GOT3 (cell line): Measurements from ENCODE around the gene FTO.

Source experiments
- DNase-seq: peaks from one replicate; lab custom pipeline; 2025; ENCODE audit warnings: mixed read lengths; lab: John Stamatoyannopoulos, UW

The FTO gene

DNA sequence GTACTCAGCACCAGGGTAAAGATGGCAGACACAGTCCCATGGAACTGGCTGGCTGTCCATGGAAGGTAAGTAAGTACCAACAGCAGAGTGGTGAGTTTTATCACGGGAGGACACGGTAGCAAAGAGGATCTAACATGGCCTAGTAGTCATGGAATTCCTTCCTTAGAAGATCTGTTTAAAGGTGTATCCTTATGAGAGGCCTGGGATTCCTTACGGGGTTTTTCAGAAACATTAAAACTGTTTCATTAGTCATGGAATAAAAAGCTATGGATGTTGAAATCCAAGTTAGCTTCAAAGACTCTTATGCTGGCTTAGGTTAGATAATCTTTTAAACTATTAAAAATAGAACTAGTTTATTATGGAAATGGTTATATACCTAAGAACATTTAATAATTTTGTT lies 7.4 kb downstream of the FTO start:
- no peak for DNase-seq

DNA sequence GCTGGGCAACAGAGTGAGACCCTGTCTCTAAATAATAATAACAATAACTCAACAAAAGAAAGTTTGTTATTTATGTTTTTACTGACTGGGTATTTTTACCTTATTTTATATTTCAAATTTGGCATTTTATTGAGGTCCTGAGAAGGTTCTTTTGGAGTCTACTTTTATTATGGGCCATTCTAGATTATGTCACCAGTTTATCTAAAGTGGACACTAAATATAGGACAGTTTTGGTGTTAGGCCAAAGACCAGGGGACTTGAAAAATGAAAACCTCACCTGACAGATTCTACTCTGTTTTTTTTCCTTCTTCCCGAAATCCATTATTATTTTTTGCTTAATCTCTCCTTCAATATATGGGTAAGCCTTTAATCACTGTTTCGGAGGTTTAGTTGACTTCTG lies 8.1 kb downstream of the FTO start:
- DNase-seq: no peak

DNA sequence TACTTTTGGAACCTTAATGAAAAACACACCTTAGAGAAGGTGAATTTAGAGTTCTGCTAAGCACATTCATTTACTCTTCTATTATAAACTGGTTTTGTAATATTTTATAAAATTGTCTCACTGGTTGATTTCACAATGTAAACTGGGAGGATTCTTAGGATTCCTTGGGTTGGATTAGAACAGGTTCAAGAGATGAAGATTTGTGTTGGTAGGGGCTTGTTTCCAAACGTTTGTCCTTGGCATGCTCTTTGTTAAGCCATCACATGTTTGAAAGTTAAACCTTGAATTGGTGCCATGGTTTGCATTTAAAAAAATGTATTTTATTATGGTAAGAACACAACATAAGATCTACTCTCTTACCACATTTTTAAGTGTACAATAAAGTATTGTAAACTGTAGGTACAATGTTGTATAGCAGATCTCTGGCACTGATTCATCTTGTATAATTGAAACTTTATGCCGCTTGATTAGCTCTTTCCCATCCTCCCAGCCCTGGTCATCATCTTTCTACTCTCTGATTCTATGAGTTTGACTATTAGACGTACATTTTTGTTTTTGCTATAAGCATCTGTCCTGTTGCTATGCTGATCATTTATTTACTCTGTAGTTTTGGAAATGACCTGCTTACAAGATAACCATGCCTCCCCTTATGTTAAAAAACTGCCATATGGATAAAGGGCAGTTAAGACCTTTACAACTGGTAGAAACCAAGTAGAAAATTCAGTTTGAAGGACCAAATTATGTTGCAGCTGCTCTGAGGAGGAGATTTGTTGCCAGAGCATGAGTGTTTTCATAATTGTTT lies 9.6 kb downstream of the FTO start:
- no peak for DNase-seq

DNA sequence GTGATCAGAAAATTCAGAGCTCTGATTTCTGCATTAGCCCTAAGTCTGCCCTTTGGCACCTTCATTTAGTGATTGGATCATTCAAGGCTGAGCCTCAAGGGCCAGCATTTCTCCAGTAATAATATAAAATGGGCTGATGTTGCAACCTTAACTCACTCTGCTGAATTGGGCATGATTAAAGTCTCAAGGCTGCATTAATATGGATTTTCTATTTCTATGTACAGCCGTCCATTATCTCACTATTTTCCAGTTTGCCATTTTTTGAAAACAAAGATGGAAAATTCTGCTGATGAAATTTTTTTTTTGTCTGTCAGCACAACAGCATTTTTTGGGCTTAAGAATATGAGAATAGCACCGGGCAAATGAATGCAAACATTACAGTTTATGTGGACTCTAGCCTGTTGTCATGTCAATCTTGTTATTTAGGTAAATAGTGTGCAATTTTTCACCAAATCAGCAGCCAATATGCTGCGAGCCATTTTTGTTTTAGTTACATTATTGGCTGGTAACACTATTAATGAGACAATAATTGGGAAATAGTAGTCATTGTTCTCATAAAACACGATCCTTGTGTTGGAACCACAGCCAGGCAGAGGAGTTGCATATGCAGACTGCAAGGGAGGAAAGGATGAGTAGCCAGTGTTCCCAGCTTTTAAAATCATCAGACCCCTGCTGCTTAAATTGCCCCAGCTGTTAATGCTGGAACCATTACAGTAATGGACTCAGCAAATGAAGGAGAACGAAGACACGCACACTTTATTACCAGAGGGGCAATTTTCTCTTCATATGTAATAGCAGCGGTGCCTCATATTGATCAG lies 10.5 kb downstream of the FTO start:
- DNase-seq: no peak

DNA sequence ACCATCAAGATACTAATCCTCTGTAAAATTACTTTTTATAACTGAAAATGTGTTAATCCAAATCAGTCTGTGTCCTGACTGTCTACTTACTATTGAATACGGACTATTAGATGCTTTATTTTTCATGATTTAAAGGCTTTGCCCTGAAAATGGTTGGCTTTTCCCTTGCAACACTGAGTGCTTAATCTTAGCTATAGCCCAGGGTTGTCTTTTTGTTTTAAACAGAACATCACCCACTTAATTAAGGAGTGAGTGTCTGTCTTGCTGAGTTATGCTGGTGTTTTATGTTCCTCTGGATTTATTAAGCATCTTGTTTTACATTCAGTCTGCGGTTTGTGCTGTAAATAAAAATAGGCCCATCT lies 11.0 kb downstream of the FTO start:
- no peak for DNase-seq

DNA sequence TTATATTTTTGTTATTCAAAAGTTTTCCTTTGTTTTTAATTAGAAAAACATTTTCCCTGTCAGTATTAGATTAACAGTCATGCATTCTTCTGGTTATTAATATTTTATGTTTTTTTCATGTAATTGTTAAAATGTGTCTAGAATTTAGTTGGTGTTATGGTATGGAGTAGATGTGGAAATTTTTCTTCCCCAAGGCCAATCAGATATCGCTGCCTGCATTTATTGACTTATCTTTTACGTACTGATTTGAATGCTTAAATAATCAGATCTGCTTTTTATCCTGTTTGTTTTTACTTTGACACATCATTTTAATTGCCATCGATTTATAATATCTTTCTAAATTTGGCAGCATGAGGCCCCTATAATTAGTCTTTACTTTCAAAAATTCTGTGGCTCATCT lies 13.6 kb downstream of the FTO start:
- DNase-seq: no peak

DNA sequence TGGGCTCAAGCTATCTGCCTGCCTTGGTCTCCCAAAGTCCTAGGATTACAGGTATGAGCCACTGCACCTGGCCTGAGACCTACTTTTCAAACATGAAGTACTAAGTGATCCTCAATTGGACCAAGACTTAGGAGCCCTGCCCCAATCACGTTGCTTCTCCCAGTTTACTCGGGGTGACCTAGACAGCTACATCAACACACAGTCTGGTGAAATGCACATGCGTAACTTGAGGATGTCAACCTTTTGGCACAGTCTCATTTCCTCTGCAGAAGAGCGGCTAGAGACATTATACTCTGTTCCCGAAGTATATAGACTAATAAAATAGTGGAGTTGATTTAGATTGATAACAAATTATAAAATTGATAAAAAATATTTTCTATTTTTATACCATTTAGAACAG lies 17.1 kb downstream of the FTO start:
- DNase-seq: no peak

DNA sequence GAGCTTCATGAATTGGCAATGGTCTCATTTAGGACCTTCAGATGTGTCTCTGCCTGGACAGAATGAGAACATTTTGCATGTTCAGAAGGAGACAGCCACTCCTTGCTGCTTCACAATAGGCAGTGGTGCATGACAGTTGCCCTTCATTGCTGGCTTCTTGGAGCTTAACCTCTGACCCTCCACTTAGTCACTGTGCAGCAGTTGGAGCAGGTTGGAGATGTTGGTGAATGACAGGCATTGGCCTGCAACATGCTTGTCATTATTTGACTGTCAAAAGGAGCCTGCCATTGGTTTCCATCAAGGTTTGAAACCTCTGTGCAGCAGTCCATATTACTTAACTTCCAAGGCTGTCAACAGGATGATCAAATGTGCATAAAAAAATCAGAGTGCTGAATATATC lies 22.7 kb downstream of the FTO start:
- DNase-seq: no peak

DNA sequence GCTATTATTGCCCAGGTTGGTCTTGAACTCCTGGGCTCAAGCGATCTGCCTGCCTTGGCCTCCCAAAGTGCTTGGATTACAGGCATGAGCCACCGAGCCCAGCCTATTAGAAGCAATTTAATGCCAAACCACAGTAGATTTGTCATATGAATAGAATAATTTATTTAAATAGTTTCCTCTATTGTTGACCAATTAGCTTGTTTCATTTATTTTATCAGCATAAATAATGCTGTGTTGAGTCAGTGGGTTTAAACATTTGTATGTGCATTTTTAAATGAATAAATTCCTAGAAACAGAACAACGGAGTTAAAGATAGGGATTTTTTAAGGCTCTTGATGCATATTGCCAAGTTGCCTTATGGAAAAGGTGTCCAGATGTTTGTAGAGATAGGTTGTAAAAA lies 26.7 kb downstream of the FTO start:
- no peak for DNase-seq

DNA sequence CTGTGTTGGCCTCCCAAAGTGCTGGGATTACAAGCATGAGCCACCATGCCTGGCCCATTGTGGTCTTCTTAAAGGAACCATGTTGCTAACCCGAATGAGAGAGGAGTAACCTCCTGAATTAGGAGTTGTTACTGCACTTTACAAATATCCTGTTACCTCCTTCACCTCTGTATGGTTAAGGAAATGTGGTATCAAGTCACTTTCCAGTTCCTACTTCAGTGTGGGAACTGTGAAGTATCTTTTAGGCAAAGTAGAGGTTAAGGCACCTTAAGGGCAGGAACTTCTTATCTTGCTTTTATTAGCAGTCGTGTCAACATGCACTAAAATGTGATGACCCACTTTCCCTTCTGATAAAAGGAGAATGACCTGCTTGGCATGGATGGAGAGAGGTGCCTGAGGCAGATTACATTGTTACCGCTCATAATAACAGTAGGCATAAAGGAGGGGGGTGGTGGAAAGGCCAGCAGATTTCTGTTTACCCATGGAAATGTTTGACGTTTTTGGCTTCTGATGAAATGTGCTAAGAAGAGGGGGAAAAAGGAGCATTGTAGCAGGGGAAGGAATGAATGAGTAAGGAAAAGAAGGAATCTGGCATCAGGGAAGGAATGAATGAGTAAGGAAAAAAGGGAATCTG lies 28.5 kb downstream of the FTO start:
- no peak for DNase-seq

DNA sequence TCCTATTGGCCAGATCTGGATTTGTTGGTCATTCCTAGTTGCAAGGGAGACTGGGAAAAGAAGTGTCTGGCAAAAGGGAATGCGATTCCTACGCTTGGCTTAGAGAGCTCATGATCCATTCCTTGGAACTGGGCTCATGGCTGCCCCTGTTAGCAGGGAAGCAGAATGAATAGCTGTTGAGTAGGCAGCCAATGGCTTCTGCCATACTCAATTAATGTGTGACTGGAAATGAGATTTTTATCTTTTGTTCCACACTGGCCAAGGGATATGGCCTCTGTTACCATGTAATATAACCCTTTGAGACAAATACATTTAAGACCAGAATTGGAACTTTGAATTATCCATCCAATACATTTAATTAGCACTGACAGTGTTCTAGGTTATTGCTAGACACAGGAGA lies 31.0 kb downstream of the FTO start:
- DNase-seq: no peak

DNA sequence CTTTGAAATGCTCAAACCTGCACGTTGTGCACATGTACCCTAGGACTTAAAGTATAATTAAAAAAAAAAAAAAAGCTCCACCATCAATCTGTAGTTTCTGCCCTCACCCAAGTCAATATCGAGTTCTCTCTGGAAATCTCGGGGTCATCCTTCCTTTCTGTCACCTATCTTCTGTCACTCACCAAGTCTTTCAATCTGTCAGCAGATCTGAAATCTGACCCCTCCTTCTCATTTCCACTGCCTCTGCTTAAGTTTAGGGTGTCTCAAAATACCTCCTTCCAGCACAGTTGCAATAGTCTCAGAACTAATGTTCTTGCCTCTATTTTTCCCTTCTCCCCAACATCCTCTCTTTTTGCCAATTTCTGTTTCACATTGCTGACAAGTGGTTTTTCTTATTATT lies 32.3 kb downstream of the FTO start:
- DNase-seq: no peak

DNA sequence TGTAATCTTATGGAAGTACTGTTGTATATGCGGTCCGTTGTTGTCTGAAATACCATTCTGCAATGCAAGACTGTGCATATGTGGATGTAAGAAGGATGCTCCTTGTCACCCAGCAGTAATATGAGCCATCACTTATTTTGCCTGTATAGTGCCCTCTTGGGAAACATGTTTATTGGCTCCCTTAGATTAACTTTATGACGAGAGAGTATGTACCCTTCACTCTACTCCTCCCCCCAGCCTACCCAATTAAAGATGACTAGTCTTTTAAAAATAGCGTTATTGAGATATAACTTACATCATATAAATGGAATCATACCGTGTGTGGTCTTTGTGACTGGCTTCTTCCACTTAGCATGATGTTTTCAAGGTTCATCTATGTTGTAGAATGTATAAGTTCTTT lies 33.6 kb downstream of the FTO start:
- DNase-seq: no peak

DNA sequence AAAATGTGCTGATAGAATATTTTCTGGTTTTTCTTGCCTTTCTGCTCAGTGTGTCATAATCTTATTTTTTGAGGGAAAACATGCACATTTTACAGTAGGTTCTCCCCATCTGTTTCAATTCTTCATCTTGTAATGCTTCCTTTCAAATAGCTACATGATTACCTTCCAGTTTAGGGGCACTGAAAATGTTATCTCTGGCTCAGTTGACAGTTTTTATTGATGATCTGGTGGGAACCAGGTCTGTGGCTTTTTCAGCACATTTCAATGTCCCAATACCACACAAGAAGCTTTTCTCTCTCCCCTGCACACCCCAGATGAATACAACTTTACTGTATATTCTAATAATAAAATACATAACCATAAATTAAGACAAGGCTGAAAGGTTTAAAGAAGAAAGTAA lies 36.5 kb downstream of the FTO start:
- no peak for DNase-seq

DNA sequence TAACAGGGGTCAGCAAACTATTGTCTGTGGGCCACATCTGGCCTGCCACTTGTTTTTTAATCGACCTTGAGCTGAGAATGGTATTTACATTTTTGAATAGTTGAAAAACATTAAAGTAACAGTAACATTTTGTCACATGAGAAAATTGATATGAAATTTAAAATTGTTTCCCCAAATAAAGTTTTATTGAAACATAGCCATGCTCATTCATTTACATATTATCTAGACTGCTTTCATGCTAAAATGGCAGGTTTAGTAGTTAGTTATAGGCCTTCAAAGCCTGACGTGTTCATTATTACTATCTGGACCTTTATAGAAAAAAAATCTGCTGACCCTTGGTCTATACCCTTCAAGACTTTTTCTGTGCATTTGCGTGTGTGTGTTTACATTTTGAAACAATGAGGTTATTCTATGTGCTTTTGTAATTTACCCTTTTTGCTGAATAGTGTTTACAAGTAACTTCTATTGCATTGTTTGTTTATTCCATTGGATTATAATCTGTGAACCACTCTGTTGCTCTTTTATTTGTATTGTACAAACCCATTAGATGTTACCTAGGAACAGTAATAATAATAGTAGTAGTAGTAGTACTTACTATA lies 37.1 kb downstream of the FTO start:
- no peak for DNase-seq

DNA sequence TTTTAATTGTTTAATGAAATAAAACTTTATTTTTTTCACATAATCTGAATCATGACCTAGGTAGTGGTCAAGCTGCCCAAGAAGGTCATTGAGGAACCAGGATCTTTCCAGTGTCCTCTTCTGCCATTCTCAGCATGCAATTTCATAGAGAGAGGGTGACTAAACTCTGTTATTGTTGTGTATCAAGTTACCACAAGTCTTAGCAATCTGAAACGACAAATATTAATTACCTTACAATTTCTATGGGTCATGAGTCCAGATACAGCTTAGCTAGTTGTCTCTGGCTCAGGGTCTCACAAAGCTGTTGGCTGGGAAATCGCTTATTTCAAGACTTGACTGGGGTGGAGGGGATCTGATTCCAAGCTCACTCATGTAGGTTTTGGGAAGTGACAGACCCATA lies 37.6 kb downstream of the FTO start:
- no peak for DNase-seq

DNA sequence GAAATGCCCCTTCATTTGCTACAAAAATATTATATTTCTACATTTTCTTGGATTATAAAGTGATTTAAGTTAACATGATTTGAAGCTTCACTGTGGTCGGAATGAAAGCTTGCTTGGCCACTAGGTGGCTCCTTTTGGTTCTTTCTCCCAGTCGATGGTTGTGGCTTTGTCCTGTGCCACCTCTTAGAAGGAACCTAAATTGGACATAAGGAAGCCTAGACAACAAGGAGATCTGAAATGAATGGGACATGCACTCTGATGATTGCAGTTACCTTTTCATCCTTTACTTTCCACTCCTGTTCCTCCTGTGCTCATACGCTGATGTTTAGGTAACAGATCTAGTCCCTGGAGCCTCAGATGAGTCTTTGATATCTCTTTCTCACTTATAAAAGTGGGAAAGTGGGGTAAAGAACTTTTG lies 39.2 kb downstream of the FTO start:
- no peak for DNase-seq

DNA sequence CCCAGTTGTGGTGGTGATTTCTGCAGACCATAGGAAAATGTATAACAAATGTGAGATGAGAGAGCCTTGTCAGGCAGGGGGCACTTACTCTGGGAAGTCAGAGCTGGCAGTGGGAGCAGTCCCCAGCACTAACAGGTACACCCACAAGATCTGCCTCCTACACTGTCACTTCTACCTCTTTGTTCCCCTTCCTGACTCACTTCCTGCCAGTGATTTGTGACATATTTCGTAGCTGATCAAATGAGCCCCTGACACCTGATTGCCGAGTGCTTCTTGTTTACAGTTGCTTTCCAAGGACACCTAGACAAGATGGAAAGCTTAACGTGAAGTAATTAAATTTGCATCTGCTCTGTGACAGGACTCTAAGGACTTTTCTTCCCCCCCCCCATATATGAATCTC lies 40.5 kb downstream of the FTO start:
- no peak for DNase-seq

DNA sequence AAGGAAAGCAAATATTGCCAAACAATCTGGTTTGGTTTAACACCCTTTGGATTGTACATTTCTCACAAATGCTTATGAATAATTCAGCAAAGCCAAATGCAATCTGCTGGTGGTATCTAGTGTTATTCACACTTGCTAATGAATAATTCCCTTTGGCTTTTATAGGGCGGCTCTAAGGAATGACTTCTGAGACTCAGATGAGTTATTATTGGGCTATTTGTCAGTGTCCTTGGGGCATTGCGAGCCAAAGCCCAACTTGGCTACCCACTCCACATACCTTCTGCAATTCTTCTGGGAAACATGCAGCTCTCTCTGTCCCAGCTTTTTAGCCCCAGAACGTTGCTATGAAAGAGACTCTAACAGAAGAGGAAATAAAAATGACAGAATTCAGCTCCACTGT lies 41.1 kb downstream of the FTO start:
- no peak for DNase-seq

DNA sequence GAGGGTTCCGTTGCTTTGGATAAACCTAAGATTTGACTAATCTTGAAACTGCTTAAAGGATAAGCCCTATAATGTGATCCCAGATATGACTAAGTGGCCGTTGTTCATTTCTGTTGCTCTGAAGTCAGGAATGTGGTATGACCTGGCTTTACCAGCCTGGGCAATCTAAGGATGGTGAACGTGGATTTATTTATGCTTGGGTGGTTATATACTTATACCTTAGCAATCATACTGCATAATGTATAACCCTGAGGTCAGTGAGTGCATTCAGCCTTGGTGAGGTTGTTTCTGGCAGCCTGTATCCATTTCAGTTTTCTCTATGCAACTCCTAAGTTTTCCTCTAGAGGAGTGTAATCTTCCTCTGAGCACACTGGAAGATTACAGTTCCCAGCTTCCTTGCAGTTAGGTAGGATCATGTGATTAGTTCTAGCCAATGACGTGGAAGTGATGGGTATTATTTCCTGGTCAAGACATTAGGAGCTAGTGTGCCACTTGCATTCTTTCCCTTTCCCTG lies 41.9 kb downstream of the FTO start:
- DNase-seq: no peak

DNA sequence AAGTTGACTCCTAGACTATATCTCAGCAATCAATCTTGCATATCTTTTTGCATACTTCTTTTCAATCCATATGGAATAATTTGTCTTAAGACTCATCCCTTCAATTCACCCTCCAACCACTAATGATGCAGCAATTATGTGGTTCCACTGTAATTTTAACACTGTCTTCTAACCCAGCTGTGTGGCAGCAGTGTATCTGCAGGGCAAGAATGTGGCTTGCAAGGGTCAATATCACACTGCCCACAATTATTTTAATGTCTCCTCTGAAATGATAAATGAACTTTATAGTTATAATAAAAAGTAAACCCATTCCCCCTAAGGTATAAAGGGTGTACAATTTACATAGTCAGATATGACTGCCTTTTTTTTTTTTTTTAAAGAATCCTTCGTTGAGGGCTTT lies 48.6 kb downstream of the FTO start:
- DNase-seq: no peak

DNA sequence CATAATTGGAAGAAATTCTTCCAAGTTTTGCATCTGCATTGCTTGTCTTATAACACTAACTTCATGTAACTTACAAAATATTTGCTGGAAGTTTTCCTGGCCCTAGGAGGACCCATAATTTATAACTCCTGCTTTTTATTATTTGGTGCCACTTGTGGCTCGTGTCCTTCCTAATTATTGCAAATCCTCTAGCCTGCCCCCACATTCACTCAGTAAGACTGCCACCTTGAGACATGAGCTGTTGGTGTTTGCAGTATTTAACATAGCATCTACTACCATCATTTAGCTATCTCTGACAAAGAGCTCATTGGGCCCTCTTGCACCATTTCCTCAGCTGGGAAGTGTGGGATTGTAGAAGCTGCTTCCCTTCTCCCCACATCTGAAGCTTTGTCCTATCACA lies 49.5 kb downstream of the FTO start:
- no peak for DNase-seq
